ENCODE results near the gene CBX6. TPM values are rescaled to one million over a fixed set of nuclear protein-coding genes. Genes with fewer than 3 reads are reported as not detected.

The CBX6 gene
- total RNA-seq, 1 experiment from 2014 or later: 63.9 TPM

- in situ Hi-C loops (cut with HindIII; ENCODE audit: low pct_unique_long_range_greater_than_20kb, low sequenced_read_pairs): no loop called here
- no peak for DNase-seq (ENCODE audit: low read depth)
These were observed 41.2 kb downstream of the CBX6 start for GRCh38 chr22:38830845-38831108.

- DNase-seq (ENCODE audit: low read depth): no peak
- in situ Hi-C loops (cut with HindIII; ENCODE audit: low pct_unique_long_range_greater_than_20kb, low sequenced_read_pairs): no loop called here
These were observed 41.8 kb downstream of the CBX6 start for GRCh38 chr22:38830026-38830844.

- in situ Hi-C loops (cut with HindIII; ENCODE audit: low pct_unique_long_range_greater_than_20kb, low sequenced_read_pairs): no loop called here
- DNase-seq (ENCODE audit: low read depth): no peak
These were observed 42.5 kb downstream of the CBX6 start for GRCh38 chr22:38829485-38829884.

GRCh38 chr22:38828616-38829205 is 43.3 kb downstream of the CBX6 start:
- DNase-seq (ENCODE audit: low read depth): no peak
- in situ Hi-C loops (cut with HindIII; ENCODE audit: low pct_unique_long_range_greater_than_20kb, low sequenced_read_pairs): no loop called here

GRCh38 chr22:38828191-38828590 is 43.8 kb downstream of the CBX6 start:
- in situ Hi-C loops (cut with HindIII; ENCODE audit: low pct_unique_long_range_greater_than_20kb, low sequenced_read_pairs): no loop called here
- no peak for DNase-seq (ENCODE audit: low read depth)

GRCh38 chr22:38827510-38827909 is 44.5 kb downstream of the CBX6 start:
- in situ Hi-C loops (cut with HindIII; ENCODE audit: low pct_unique_long_range_greater_than_20kb, low sequenced_read_pairs): no loop called here

GRCh38 chr22:38826801-38827200 is 45.2 kb downstream of the CBX6 start:
- DNase-seq (ENCODE audit: low read depth): no peak
- in situ Hi-C loops (cut with HindIII; ENCODE audit: low pct_unique_long_range_greater_than_20kb, low sequenced_read_pairs): no loop called here

More at GRCh38 chr22:38827510-38827909, 44.5 kb downstream of the CBX6 start:
- no peak for DNase-seq (ENCODE audit: low read depth)

- in situ Hi-C loops (cut with HindIII; ENCODE audit: low pct_unique_long_range_greater_than_20kb, low sequenced_read_pairs): no loop called here
- no peak for DNase-seq (ENCODE audit: low read depth)
These were observed 45.6 kb downstream of the CBX6 start for GRCh38 chr22:38826386-38826785.

- in situ Hi-C loops (cut with HindIII; ENCODE audit: low pct_unique_long_range_greater_than_20kb, low sequenced_read_pairs): no loop called here
- peak; percentile 68 for DNase-seq (ENCODE audit: low read depth)
These were observed 47.4 kb downstream of the CBX6 start for GRCh38 chr22:38824585-38824984.

GRCh38 chr22:38823637-38824036 is 48.4 kb downstream of the CBX6 start:
- DNase-seq (ENCODE audit: low read depth): no peak
- in situ Hi-C loops (cut with HindIII; ENCODE audit: low pct_unique_long_range_greater_than_20kb, low sequenced_read_pairs): no loop called here

- in situ Hi-C loops (cut with HindIII; ENCODE audit: low pct_unique_long_range_greater_than_20kb, low sequenced_read_pairs): no loop called here
- no peak for DNase-seq (ENCODE audit: low read depth)
These were observed 48.9 kb downstream of the CBX6 start for GRCh38 chr22:38823076-38823475.

- no peak for DNase-seq (ENCODE audit: low read depth)
- in situ Hi-C loops (cut with HindIII; ENCODE audit: low pct_unique_long_range_greater_than_20kb, low sequenced_read_pairs): no loop called here
These were observed 52.0 kb downstream of the CBX6 start for GRCh38 chr22:38820020-38820419.

- in situ Hi-C loops (cut with HindIII; ENCODE audit: low pct_unique_long_range_greater_than_20kb, low sequenced_read_pairs): no loop called here
- no peak for DNase-seq (ENCODE audit: low read depth)
These were observed 52.6 kb downstream of the CBX6 start for GRCh38 chr22:38819387-38819940.

- DNase-seq (ENCODE audit: low read depth): no peak
- in situ Hi-C loops (cut with HindIII; ENCODE audit: low pct_unique_long_range_greater_than_20kb, low sequenced_read_pairs): no loop called here
These were observed 54.8 kb downstream of the CBX6 start for GRCh38 chr22:38817196-38817595.

- in situ Hi-C loops (cut with HindIII; ENCODE audit: low pct_unique_long_range_greater_than_20kb, low sequenced_read_pairs): no loop called here
- no peak for DNase-seq (ENCODE audit: low read depth)
These were observed 56.2 kb downstream of the CBX6 start for GRCh38 chr22:38815842-38816241.

Other genes starting within 250 kb of the CBX6 start
- 0.24 and 2.3 TPM in 2 replicates for gene FAM227A, start 215.8 kb downstream of the CBX6 start, total RNA-seq (2014; rRNA removed; shearing (Covaris generic); ENCODE audit: low replicate concordance)
- gene CBY1, start 215.6 kb downstream of the CBX6 start, total RNA-seq (2014; rRNA removed; shearing (Covaris generic); ENCODE audit: low replicate concordance): 45.1 and 84.5 TPM in 2 replicates
- gene TOMM22, start 190.3 kb downstream of the CBX6 start, total RNA-seq (2014; rRNA removed; shearing (Covaris generic); ENCODE audit: low replicate concordance): 124 and 162 TPM in 2 replicates
- gene JOSD1, start 171.3 kb downstream of the CBX6 start, total RNA-seq (2014; rRNA removed; shearing (Covaris generic); ENCODE audit: low replicate concordance): 88.1 and 113 TPM in 2 replicates
- 14.0 and 19.3 TPM in 2 replicates for gene GTPBP1, start 166.3 kb downstream of the CBX6 start, total RNA-seq (2014; rRNA removed; shearing (Covaris generic); ENCODE audit: low replicate concordance)
- gene SUN2, start 116.2 kb downstream of the CBX6 start, total RNA-seq (2014; rRNA removed; shearing (Covaris generic); ENCODE audit: low replicate concordance): 96.0 and 110 TPM in 2 replicates
- gene DNAL4, start 78.1 kb downstream of the CBX6 start, total RNA-seq (2014; rRNA removed; shearing (Covaris generic); ENCODE audit: low replicate concordance): 48.0 and 49.9 TPM in 2 replicates
- 6.2 and 6.7 TPM in 2 replicates for gene NPTXR, start 28.2 kb downstream of the CBX6 start, total RNA-seq (2014; rRNA removed; shearing (Covaris generic); ENCODE audit: low replicate concordance)
- not detected in 2 replicates for gene APOBEC3A, start 85.4 kb upstream of the CBX6 start, total RNA-seq (2014; rRNA removed; shearing (Covaris generic); ENCODE audit: low replicate concordance)
- 19.1 and 20.1 TPM in 2 replicates for gene APOBEC3B, start 110.1 kb upstream of the CBX6 start, total RNA-seq (2014; rRNA removed; shearing (Covaris generic); ENCODE audit: low replicate concordance)
- gene APOBEC3C, start 142.0 kb upstream of the CBX6 start, total RNA-seq (2014; rRNA removed; shearing (Covaris generic); ENCODE audit: low replicate concordance): 3.5 and 6.5 TPM in 2 replicates
- 5.7 and 6.1 TPM in 2 replicates for gene APOBEC3D, start 148.9 kb upstream of the CBX6 start, total RNA-seq (2014; rRNA removed; shearing (Covaris generic); ENCODE audit: low replicate concordance)
- gene APOBEC3F, start 168.6 kb upstream of the CBX6 start, total RNA-seq (2014; rRNA removed; shearing (Covaris generic); ENCODE audit: low replicate concordance): 1.7 and 3.5 TPM in 2 replicates
- 14.7 and 15.5 TPM in 2 replicates for gene APOBEC3G, start 205.1 kb upstream of the CBX6 start, total RNA-seq (2014; rRNA removed; shearing (Covaris generic); ENCODE audit: low replicate concordance)
- gene APOBEC3H, start 225.0 kb upstream of the CBX6 start, total RNA-seq (2014; rRNA removed; shearing (Covaris generic); ENCODE audit: low replicate concordance): 1.9 and 2.0 TPM in 2 replicates

Measured in Caki2 (cell line).